HG03280 (cell line): ENCODE measurements around the gene APOBEC3H.

Experiments used
- ATAC-seq: cut with Tn5 transposase; IDR thresholded peaks from one replicate; pipeline ENCODE4 v1.9.1; 2021; ENCODE audit warnings: mild to moderate bottlenecking, moderate library complexity; ENCODE audit not compliant: unreplicated experiment

Gene APOBEC3H

DNA sequence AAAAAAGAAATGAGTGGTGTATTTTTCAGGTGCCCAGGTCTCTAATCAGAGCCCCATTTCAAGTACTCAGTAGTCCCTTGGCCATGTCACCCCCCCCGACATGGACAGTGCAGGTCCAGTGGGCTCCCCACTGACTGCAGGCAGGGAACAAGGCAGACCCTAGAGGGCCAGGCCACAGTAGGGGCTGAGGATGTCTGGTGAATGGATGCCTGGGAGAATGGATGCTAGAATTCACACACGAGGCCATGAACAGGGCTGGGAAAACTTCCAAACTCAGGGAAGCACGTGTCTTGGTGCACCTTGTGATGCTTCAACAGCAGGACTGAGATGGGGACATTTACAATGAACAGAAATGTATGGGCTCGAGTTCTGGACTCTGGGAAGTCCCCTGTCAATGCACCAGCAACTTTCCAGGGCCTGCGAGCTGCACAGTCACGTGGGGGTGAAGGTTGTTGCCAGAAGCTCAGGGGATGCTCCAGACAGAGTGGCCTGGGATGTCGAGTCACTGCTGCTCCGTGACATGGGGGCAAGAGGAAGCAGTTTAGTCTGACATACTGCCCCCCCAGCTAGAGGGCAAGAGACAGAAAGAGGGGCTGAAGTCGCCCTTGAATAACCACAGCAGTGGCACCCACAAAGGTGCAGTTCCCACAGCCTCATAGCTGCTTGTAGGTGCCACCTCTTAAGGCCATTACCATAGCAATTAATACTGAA is 16.8 kb upstream of the APOBEC3H start:
- ATAC-seq: no peak

DNA sequence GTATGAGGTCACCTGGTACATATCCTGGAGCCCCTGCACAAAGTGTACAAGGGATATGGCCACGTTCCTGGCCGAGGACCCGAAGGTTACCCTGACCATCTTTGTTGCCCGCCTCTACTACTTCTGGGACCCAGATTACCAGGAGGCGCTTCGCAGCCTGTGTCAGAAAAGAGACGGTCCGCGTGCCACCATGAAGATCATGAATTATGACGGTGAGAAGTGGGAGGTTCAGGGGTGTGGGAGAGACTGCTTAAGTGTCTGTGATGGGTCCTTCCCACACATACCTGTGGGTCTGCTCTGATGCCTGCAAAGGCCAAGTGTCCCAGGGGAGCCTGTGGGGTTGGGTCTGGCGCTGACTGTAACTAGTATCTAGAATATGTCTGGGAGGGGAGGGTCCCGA is 16.0 kb upstream of the APOBEC3H start:
- no peak for ATAC-seq

DNA sequence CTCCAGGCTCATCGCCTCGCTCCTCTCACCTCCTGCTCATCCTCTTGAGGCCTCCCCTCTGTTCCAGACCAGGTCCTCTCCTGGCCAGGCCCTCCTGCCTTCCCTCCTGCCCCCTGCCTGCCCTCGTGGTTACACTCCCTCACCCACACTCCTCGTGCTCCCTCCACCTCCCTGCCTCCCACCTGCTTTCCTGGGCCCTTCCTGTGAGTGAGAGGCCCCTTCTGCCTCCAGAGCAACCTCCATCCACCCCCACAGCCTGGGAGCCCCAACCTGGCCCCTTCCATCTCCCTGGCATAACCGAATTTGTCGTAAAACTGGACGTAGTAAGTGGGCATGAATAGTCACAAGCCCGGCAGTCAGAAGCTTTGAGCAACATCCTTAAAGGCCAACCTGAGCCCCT is 15.4 kb upstream of the APOBEC3H start:
- no peak for ATAC-seq

DNA sequence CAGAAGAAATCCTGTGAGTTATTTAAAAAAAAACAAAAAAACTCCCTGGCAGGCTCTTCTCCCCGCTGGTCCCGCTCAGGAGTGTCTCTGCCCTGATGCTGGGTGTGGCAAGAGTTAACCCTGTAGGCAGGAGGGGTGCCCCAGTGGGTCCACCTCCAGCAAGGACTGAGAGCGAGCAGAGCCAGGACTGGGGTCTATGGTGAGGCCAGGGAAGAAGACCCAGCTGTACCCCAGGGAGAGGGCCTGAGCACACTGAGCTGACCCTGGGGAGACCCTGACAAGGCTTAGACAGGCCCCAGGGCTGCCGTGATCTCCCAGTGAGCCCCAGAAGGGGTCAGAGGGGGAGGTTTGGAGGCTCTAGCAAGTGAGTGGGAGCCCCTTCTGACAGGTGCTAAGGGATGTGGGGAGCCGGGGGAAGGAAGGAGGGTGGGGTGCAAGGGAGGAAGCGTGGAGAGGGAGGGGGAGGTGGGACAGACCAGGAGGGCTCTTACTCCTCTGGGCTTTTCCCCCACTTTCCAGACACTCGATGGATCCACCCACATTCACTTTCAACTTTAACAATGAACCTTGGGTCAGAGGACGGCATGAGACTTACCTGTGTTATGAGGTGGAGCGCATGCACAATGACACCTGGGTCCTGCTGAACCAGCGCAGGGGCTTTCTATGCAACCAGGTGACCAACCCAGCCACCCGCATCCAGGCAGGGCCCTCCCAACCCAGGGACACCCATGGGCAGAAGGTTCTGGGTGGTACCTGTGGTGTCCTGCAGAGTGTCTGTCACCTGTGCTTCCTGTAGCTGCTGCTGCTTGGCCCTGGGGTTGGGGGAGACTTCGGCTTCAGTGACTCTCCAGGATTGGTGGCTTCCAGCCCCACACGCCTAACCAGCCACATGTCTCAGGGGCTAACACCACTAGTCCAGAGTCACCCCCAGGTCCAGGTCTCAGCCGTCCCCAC is 13.6 kb upstream of the APOBEC3H start:
- no peak for ATAC-seq

DNA sequence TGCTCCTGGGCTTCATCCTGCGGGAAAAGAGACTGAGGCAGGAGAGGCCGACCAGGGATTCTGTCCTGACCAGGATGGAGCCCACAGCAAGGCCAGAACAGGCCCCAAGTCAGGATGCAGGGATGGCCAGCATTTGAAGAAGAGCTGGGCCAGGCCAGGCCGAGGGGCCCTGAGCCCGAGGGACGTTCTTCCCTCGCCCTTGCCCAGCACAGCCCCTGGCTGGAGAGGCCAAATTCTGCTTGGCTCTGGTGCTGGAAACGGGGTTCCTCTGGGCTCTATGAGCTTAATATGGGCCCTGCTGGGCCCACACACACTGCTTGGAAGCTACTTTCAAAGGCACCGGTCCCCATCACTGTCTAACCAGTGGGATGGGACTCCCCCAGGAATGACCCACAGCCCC is 12.4 kb upstream of the APOBEC3H start:
- no peak for ATAC-seq

DNA sequence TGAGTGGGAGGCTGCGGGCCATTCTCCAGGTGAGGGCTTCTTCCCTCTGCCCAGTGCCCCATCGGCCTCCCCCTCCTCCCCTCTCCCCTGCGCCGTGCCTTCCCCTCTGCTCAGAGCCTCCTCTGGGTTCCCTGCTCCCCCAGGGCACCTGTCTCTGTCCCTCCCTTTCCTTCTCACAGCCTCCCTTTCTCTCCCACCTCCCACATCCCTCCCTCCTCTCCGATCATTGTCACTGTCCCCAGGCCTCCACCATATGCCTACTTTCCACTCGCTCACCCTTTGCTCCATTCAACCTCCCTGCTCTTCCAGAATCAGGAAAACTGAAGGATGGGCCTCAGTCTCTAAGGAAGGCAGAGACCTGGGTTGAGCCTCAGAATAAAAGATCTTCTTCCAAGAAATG is 9.9 kb upstream of the APOBEC3H start:
- ATAC-seq: no peak

DNA sequence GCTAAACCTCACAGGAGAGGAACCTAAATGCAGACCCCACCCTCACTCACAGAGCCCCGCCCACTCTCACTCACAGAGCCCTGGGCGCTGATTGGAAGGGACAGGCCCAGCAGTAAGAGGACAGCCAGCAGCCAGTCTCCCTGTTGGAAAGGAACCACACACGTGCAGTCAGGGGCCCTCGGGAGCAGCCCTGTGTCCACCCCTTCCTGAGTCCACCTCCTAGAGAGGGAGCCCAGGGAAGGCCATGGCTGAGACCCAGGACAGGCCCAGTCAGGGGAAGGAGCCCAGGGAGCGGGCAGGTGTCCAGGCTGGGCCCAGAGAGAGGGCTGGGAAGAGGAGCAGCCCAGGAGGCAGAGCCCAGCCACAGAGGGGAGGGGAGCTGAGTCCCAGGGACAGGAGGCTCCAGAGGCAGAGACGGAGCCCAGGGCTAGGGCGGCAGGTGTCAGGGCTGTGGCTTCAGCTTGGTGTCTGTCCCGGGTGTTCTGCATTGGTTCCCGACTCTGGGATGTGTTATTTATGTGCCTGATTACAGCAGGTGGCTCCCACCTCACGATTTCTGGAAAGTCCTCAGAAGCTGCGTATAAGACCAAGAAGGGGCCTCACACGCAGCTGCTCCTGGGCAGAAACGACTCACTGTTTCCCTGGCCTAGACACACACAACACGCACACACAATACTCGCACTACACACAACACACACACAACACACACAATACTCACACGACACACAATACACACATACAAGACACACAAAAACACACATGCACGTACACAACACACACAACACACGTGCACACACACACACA is 9.0 kb upstream of the APOBEC3H start:
- ATAC-seq: no peak

DNA sequence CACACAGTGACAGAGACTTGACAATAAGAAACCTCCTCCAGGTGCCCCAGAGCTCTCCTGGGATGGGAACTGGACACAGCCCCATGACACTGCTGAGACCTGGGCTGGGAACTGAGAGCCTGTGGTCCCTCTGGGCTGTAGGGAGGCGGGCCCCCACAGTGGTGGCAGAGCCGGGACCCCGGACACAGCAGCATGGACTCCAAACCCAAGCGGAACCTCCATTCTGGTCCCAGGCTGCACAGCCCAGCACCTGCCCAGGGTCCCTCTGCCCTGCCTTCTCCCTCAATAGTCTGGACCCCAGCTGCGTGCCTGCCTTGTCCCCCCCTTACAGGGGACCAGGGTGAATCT is 8.4 kb upstream of the APOBEC3H start:
- no peak for ATAC-seq

DNA sequence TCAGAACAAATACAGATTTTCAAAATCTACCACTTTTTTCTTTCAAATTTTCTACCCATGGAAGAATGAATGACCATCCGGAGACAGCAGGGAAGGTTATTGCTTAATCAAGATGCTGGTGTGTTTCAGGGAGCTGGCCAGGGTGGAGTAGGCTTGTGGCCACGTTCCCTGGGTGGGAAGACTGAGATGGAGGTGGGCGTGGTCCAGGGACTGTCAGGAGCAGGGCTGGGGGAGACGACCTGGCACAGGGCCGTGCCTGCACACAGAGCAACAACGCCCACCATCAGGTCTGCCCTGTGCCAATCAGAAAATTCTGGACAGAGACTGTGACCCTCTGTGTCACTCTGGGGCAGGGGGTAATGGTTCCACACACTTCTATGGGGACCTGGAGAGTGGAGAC is 7.1 kb upstream of the APOBEC3H start:
- ATAC-seq: no peak

DNA sequence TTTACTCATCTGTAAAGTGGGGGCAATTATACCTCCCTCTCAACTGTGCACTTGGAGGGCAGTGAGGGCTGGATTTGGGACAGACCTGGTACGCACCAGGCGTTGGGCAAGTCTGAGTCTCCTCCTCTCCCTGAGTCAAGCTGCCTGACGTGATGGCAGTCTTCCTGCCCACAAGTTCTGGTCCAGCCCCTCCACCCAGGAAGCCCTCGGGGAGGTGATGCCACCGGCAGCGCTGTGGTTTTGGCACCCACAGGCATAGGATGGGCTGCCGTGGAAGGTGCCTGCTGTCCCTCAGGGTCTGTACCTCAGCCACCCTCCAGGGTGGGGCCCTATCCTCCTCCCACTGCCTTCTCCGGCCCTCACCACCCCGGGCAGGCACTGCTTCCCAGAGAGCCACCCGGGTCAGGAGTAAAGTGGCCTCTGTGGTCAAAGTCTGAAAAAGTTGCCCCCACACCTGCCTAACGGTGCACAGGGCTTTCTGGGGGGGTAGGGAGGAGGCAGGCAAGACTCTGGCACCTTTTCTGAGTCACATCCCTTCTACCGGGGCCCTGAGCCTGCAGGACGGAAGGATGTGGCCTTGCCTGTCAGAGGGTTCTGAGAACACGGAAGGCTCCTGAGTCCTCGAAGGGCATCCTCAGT is 6.5 kb upstream of the APOBEC3H start:
- no peak for ATAC-seq

DNA sequence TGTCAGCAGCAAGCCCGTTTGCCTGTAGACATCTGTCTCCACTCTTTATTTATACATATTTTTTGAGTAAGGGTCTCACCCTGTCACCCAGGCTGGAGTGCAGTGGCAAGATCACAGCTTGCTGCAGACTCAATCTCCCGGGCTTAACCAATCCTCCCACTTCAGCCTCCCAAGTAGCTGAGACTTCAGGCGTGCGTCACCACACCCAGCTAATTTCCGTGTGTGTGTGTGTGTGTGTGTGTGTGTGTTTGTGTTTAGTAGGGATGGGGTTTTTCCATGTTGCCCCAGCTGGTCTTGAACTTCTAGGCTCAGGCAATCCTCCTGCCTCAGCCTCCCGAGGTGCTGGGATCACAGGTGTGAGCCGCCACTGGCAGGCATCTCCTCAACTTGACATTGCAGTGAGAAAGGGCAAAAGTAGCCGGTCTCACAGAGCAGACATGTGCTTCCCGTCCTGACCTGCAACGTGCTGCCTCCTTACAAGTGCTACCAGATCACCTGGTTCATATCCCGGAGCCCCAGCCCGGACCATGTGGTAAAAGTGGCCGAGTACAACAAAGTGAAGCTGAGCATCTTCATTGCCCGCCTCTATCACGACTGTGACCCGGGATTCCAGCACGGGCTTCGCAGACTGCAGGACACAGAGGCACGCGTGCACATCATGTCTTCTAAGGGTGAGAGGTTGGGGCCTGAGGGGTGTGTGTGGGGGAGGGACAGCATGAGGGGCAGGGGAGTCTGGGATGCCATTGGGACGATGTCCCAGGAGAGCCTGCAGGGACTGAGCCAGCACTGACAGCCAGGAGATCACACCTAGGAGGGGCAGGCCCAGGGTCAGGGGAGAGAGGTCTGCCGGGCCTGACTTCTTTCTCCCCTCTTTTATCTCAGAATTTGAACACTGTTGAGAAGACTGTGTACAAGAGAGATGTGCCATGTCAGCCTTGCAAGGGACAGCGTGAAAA is 5.6 kb upstream of the APOBEC3H start:
- no peak for ATAC-seq

DNA sequence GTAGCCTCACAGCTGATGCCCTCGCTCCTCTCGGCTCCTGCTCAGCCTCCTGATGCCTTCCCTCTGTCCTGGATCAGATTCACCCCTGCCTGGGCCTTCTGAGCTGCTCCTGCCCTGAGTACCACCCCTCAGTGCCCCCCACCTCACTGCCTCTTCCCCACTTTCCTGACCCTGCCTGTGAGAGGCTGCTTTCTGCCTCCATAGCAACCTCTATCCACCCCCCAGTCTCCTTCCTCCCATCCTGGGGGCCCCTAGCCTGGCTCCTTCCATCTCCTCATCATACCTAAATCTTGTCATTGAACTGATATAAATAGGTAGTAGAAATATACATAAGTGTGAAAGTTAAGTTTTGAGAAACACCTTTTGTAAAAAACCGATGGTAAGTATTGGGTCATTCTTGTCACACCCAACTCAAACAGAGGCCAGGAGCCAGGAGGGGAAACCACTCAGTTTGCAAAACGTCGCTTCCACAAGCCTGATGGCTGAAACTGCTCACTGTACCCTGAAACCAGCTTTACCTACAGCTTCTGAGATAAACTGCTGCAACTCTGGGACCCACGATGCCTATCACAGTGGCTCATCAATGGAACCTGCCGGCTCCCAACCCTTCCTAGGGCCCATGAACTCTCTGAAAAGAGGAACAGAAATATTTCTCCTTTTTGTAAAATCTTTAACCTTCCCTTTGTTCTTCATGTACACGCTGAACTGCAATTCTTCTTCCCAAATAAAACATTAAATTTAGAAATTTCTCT is 4.8 kb upstream of the APOBEC3H start:
- ATAC-seq: no peak

DNA sequence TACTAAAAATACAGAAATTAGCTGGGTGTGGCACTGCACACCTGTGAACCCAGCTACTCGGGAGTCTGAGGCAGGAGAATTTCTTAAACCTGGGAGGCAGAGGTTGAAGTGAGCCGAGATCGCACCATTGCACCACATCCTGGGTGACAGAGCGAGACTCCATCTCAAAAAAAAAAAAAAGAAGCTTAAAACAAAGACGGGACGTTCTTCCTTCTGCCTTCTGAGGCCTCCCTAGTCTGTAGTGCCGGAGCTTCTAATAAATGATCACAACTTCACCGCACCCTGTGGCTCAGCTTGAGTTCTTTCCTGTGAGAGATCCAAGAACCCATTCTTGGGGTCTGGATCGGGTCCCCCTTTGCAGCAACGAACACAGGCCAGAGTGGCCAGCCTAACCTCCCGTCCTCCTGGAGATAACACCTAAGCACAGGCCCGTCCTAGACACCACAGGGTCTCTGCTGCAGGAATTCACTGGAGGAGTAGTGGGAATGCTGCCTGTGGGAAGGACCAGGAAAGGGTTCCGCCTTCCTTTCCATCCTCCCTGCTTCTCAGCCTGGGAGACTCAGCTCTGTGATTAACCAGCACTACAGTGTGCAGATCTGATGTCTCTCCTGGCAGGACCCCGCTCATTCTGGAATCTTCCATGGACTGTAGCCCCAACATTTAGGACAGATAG is 2.2 kb upstream of the APOBEC3H start:
- ATAC-seq: no peak

DNA sequence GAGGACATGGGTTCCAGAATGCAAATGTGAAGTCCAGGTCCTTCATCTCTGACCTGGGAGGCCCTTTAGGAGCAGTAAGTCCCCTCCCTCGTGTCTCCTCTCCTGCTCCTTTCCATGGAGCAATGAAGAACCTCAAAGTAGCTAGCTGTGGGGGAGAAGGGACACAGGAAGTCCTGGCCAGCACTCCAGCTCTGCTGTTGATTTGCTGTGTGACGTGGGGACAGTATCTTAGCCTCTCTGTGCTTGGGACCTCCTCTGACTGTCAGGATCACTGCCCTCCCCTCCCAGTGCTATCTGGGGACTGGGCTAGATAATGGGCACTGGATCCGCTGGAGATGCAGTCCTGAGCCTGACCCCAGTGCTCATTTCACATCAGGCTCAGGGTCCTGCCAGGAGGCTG is 1.1 kb upstream of the APOBEC3H start:
- ATAC-seq: no peak

DNA sequence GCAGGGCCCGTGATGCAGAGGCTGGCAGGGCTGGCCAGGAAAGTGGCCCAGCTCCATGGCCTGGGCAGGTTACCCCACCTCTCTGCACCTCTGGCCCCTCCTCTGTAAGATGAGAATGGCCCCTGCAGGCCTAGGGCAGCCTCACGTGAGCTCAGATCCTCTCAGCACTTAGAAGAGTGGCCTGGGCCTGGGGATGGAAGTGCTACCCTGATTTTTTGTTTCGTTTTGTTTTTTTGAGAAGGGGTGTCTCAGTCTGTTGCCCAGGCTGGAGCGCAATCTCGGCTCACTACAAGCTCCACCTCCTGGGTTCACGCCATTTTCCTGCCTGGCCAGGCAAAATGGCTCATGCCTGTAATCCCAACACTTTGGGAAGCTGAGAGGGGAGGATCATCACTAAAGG is 982 bp downstream of the APOBEC3H start:
- ATAC-seq: no peak

DNA sequence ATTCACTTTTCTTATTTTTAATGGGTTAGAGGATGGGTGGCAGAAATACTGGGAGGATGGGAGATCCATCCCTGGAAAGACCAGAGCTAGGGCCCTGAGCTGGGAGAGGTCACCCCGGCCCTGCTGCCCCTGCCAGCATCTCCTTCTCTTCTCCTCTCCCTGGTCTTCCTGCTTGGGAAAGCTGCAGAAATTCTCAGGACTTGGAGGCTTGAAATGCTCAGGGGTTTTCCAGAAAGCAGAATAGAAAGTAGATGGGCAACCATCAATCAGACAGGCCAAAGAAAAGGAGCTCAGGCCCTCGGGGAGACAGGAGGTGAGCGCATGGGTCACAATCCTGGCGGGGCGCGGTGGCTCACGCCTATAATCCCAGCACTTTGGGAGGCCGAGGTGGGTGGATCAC is 1.5 kb downstream of the APOBEC3H start:
- ATAC-seq: no peak

DNA sequence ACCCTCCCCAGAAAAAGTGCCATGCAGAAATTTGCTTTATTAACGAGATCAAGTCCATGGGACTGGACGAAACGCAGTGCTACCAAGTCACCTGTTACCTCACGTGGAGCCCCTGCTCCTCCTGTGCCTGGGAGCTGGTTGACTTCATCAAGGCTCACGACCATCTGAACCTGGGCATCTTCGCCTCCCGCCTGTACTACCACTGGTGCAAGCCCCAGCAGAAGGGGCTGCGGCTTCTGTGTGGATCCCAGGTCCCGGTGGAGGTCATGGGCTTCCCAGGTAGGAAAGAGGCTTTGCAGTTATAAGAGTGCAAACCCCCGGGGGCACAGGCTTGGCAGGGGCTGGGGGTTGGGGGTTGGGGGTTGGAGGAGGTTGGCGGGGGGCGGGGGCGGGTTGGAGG is 4.2 kb downstream of the APOBEC3H start:
- no peak for ATAC-seq

DNA sequence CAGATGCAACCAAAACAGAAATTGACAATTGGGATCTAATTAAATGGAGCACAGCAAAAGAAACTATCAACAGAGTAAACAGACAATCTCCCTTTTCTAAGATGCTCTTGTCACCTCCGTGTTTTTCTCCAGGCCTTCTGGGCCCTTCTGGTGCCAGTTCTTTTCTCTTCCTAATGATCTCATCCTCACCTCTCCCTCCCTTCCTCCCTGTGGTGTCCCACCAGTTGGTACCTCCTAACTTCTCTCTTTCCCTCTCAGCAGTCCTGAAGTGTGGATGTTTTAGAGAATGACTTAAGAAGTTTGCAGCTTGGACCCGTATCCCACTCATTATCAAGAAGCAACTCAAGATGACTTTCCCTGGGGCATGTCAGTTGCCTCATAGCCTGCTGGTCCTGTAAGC is 6.4 kb downstream of the APOBEC3H start:
- no peak for ATAC-seq

DNA sequence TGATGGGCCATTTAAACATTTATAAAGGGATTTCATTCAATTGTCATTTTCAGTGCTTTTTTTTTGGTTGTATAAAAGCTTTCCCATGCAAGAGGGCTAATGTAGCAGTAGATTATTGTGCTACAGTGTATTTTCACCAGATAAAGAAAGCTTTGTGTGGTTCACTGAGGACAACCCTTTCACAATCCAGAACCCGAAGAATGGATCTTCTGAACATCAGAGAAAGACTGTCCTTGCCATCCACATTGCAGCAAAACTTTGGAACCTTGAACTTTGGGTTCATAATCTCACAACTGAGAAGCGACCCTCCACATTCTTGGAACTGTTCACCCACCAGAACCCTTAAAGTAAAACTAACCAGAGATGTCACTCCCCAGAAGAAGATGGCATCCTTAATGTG is 9.3 kb downstream of the APOBEC3H start:
- no peak for ATAC-seq
